ENCODE results near the gene TMEM106C. TPM values are rescaled to one million over a fixed set of nuclear protein-coding genes. Genes with fewer than 3 reads are reported as not detected.

The TMEM106C gene
- total and polyA plus RNA-seq, 9 of the 15 experiments (the other 6 are each of a cell fraction or from before 2014, with no cell fraction given) = 37.6 to 183 (median 57.2) TPM

- Histone ChIP-seq H2AFZ (ENCODE audit: low read depth, low read length) (no peak overlapping the region), H3K4me2 (ENCODE audit: insufficient read depth, low read length) (no peak overlapping the region), H3K79me2 (ENCODE audit: control insufficient read depth, insufficient read depth, low read length) (no peaks in the 10 kb centered on the region), H3K27me3 (ENCODE audit: control insufficient read depth in 2 of 2, insufficient read depth in 2 of 2, low read length in 2 of 2) (peaks cover 48 to 55% of the 10 kb centered on the region in 2 experiments), H3K9ac (ENCODE audit: insufficient read depth in 1 of 2, low read depth in 2 of 2, low read length in 2 of 2) (no peak overlapping the region), H3K9me3 (replicated peaks; ENCODE audit: control insufficient read depth, insufficient read depth, low read depth, low read length) (no peaks in the 10 kb centered on the region), H3K4me3 (no peak overlapping the region), H4K20me1 (replicated peaks; ENCODE audit: control insufficient read depth, insufficient read depth, low read length) (no peaks in the 10 kb centered on the region; the same call in 1 of the 2 replicates), H3K27ac (ENCODE audit: extremely low read depth, low read depth, low read length) (no peak overlapping the region), H3K9me1 (ENCODE audit: control insufficient read depth, insufficient read depth, low read length) (no peaks in the 10 kb centered on the region), H3K36me3 (ENCODE audit: control insufficient read depth, insufficient read depth, low read length) (no peaks in the 10 kb centered on the region), H3K4me1 (replicated peaks in 1 of 2; ENCODE audit: control insufficient read depth in 2 of 2, insufficient read depth in 2 of 2, low read length in 2 of 2) (no peaks in the 10 kb centered on the region)
- DNase-seq (ENCODE audit: extremely low read depth in 1 of 4, low spot score in 3 of 4) = no peak
- POLR2A ChIA-PET = interaction anchor here (1.0 to 1.2 kb wide), 2 partner anchors 10 to 11 kb away, joined by 4 to 5 read pairs; no protein-coding TSS in a partner anchor
- in situ Hi-C loops (cut with MboI) = no loop called here
- BruUV-seq (replicated peaks) = no TSS peak
- TF ChIP-seq HMG20A (CRISPR knock-in tag; conservative IDR thresholded peaks at IDR 0.05) = no peak
- TF ChIP-seq, protein P1, sequence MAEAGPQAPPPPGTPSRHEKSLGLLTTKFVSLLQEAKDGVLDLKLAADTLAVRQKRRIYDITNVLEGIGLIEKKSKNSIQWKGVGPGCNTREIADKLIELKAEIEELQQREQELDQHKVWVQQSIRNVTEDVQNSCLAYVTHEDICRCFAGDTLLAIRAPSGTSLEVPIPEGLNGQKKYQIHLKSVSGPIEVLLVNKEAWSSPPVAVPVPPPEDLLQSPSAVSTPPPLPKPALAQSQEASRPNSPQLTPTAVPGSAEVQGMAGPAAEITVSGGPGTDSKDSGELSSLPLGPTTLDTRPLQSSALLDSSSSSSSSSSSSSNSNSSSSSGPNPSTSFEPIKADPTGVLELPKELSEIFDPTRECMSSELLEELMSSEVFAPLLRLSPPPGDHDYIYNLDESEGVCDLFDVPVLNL (CRISPR knock-in tag; IDR thresholded peaks at IDR 0.05; ENCODE audit: low read depth) = no peak
- no peak for TF ChIP-seq SRSF3 (IDR thresholded peaks at IDR 0.05; ENCODE audit: insufficient read depth, low read length)
- no peak for TF ChIP-seq ATF1 (CRISPR knock-in tag; IDR thresholded peaks at IDR 0.05)
- no peak for TF ChIP-seq ATF1 (tag; IDR thresholded peaks at IDR 0.05)
- TF ChIP-seq DIDO1 (tag; IDR thresholded peaks at IDR 0.05; ENCODE audit: low read depth) = no peak
- no peak for TF ChIP-seq CGGBP1 (CRISPR knock-in tag; IDR thresholded peaks at IDR 0.05)
- no peak for TF ChIP-seq NR2C2 (CRISPR knock-in tag; IDR thresholded peaks at IDR 0.05)
- TF ChIP-seq NR2C2 (tag; IDR thresholded peaks at IDR 0.05) = no peak
- no peak for TF ChIP-seq SMARCA4 (IDR thresholded peaks at IDR 0.05)
- TF ChIP-seq RBM14 (IDR thresholded peaks at IDR 0.05; ENCODE audit: borderline replicate concordance, insufficient read depth, low read depth, low read length) = no peak
- no peak for TF ChIP-seq MBD2 (IDR thresholded peaks at IDR 0.05; ENCODE audit: borderline replicate concordance, low read depth)
- no peak for TF ChIP-seq HDGF (IDR thresholded peaks at IDR 0.05)
- TF ChIP-seq, protein P2, sequence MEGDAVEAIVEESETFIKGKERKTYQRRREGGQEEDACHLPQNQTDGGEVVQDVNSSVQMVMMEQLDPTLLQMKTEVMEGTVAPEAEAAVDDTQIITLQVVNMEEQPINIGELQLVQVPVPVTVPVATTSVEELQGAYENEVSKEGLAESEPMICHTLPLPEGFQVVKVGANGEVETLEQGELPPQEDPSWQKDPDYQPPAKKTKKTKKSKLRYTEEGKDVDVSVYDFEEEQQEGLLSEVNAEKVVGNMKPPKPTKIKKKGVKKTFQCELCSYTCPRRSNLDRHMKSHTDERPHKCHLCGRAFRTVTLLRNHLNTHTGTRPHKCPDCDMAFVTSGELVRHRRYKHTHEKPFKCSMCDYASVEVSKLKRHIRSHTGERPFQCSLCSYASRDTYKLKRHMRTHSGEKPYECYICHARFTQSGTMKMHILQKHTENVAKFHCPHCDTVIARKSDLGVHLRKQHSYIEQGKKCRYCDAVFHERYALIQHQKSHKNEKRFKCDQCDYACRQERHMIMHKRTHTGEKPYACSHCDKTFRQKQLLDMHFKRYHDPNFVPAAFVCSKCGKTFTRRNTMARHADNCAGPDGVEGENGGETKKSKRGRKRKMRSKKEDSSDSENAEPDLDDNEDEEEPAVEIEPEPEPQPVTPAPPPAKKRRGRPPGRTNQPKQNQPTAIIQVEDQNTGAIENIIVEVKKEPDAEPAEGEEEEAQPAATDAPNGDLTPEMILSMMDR (IDR thresholded peaks at IDR 0.05 in 2 of 3, conservative IDR thresholded peaks at IDR 0.05 in 1 of 3; ENCODE audit: insufficient read depth in 2 of 3, low read depth in 1 of 3, low read length in 3 of 3) = no peak
- TF ChIP-seq CBX3 (IDR thresholded peaks at IDR 0.05; ENCODE audit: borderline replicate concordance in 1 of 2, low read length in 2 of 2) = no peak
- TF ChIP-seq BRD9 (IDR thresholded peaks at IDR 0.05; ENCODE audit: low read depth, partially characterized antibody) = no peak
- TF ChIP-seq RBM39 (optimal IDR thresholded peaks at IDR 0.05; ENCODE audit: low read depth, low read length) = no peak
- no peak for TF ChIP-seq PPARD (CRISPR knock-in tag; IDR thresholded peaks at IDR 0.05)
- TF ChIP-seq CREBBP (IDR thresholded peaks at IDR 0.05; ENCODE audit: low read depth, low read length) = no peak
- CTCF ChIA-PET (ENCODE audit: low intra/inter-chr PET ratio) = no interaction called here
- FAIRE-seq = no peak
- ATAC-seq = no peak
- WGBS (ENCODE audit: insufficient coverage, low coverage, missing lambda C conversion rate) = 0% methylated on average over 5 of the region's 5 CpGs
- intact Hi-C loops (cut with micrococcal nuclease) = no loop called here
These were observed 54.1 kb downstream of the TMEM106C start for GRCh38 chr12:48017496-48017895.
